NOMO-1 treated with dmso at 0.1 percent for 144 hours (cell line): ENCODE results near the gene BRI3.

Experiments used
- DNase-seq: peaks from one replicate; lab custom pipeline; 2025; ENCODE audit not compliant: unreplicated experiment; lab: John Stamatoyannopoulos, UW

The BRI3 gene

GRCh38 chr7:98280791-98281756 lies at the start of gene BRI3:
Gene BRI3, plus strand, starts transcription at chr7:98281686. Its CDS starts 110 bp downstream, at chr7:98281796.
- DNase-seq: peak; percentile 94

DNA sequence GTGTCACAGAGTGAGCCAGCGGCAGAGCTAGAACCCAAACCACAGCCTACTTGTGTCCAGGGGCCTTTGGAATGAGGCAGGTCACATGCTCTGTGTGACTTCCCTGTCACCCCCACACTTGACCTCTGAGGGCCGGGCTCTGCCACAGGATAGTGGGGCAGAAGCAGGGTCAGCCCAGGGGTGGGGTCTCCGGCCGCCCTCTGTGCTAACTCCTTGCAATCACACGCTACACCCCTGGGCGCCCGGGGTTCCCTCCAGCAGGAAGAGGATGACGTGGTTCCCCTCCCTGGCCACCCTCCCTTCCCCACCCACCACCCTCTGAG lies 49.3 kb upstream of the BRI3 start:
- DNase-seq: no peak

DNA sequence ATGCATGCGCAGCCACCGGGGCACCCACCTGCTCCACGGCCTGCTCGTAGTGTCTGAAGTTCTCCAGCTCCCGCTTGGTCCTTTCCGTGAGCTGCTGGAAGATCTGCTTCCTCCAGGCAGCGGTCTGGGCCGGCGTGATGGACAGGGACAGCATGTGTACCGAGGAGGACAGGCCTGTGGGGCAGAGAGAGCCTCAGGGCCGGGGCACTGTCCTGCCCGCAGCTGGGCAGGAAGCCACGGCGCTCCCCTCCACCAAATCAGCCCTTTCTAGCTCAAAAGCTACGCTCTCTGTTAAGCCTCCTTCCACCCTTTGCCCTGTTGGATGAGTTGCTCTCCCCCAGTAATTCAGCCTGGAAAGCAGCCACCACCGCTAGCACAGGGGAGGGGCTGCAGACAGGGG lies 48.7 kb upstream of the BRI3 start:
- no peak for DNase-seq

DNA sequence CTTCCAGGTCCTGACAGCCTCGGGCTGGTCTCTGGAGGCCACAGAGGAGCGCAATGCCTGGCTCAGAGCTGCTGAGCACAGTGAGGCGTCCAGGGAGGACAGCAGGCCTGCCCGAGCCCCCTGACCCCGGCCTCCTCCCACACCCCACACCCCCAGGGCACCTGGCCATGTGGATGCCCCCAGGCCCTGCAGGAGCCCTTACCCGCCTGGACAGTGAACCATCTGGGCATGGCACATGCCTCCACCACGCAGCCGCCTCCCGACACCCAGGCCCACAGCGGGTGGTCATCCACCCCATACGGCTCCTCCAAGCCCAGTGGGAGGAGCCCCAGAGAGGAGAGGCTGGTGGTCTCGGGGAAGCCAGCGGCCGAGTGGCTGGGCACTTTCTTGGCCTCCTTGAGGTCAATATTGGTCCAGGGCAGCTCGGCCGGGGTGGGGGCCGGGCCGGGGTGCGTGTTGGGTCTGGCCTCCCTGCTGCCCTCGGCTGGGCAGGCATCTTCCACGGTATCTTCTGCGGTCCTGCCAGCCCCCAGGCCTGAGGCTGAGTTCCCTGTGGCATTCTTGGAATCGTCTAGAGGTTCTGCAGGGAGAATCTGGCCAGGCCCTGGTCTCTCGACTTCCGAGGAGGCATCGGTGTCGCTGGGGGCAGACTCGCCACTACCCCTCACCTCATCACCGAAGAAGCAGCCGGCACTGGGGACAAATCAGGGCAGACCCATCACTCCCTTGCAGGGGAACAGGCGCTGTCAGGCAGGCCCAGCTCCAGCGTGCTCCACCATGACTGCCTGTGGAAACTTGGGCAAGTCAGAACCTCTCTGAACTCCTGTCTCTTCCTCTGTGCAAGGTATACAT lies 48.0 kb upstream of the BRI3 start:
- DNase-seq: no peak

- no peak for DNase-seq
These were observed 46.9 kb upstream of the BRI3 start for GRCh38 chr7:98234429-98235147.

GRCh38 chr7:98235901-98236300 lies 45.6 kb upstream of the BRI3 start:
- DNase-seq: no peak

DNA sequence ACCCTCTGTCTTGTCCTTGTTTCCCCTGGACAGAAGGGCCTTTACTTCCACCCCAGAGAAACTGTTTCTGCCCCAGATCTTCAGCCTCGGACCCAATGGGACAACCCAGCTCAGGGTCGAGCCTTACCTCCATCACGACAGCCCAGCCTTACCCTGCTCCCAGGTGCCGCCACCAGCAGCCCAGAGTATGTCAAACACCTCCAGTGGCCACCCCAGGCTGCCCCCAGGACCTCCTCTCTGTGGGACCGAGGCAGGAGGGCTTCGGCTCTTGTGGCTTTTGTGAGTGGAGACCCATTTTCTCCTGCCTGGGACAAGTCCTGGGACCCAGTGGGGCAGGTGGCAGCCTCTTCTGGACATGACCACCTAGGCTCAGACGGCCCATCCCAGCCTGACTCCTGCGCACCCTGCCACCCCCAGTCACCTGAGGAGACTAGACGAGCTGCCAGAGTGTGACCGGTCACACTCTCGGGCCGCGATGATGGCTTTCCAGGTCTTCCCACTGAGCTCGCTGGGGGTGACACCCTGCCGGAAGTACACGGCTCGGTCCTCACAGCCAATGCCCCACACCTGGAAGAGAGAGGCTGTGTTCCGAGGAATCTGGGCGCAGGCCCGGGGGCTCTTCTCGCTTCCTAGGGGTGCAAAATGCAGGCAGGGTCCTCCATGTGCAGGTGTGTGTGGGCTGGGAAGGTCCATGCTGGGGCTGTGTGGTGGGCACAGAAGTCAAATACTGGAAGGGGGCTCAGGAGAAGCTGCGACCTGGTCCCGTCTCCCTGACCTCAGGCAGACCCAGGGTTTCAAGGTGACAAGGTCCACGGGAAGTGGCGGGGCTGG lies 44.9 kb upstream of the BRI3 start:
- no peak for DNase-seq

GRCh38 chr7:98238076-98238475 lies 43.4 kb upstream of the BRI3 start:
- DNase-seq: no peak

- DNase-seq: no peak
These were observed 42.5 kb upstream of the BRI3 start for GRCh38 chr7:98238976-98239375.

DNA sequence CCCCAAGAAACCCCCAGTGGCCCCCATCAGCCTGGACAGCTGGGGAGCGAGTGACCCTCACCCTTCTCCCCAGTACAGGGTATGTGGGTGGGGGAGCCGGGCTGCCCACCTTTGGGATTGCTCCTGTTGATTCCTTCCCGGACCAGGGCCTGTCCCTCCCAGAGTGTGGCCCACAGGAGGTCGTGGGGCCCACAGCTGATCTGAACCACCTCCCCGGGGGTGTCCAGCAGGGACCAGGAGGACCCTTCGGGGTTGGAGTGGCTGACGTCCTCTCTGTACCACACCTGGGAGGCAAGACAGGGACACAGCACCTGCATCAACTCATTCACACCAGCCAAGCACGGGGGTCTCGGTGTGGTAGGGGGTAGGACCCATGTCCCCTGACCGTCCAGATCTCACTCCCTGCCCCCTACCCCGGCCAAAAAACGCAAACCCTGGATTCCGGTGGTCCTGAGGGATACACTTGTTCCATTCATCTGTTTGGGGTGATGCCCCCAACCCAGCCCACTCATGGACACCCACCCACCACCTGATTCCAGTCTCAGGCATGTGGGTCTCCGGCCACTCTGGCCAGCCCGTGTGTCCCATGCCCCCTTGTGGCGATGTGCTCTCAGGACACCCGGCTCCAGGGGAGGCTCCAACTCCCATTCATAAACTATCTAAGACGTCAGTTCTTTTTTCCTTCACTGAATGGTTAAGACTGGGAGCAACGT lies 40.4 kb upstream of the BRI3 start:
- no peak for DNase-seq

DNA sequence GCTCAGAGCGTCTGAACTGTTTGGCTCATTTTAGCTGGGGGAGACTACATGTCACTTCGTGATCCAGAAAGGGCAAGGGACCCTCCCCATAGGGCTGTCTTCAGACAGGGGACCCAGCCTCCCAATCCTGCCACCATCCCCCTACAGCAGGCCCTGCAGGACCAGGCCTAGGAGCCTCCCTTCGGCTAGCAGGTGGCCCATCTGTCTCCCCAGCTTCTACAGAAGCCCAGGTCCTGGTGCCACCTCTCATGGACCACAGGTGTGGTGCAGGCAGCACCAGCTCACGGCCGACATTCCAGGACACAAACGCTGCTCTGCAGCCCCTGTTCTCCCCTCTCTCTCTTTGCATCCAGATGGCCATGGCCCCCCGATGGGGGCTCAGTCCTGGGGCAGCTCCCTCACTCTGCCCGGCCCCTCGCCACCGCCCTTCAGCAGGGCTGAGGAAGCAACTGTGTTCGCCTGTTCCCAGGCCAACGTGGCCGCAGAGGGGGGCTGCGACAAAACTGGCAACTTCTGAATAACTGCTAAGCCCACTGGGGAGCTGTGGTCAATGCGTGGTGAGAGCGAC lies 39.7 kb upstream of the BRI3 start:
- DNase-seq: no peak

DNA sequence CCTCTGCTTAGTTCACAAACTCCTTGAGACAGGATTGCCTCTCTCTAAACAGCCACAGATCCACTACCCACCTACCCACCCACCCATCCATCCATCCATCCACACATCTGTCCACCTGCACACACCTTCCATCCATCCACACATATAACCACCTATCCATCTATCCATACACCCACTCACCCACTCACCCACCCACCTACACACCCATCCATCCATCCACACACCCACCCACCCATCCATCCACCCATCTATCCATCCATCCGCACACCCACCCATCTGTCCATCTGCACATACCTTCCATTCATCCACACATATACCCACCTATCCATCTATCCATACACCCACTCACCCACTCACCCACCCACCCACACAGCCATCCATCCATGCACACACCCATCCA lies 39.1 kb upstream of the BRI3 start:
- DNase-seq: no peak

GRCh38 chr7:98242934-98243333 lies 38.6 kb upstream of the BRI3 start:
- DNase-seq: no peak

GRCh38 chr7:98244871-98245270 lies 36.6 kb upstream of the BRI3 start:
- no peak for DNase-seq

- no peak for DNase-seq
These were observed 33.3 kb upstream of the BRI3 start for GRCh38 chr7:98248156-98248555.

DNA sequence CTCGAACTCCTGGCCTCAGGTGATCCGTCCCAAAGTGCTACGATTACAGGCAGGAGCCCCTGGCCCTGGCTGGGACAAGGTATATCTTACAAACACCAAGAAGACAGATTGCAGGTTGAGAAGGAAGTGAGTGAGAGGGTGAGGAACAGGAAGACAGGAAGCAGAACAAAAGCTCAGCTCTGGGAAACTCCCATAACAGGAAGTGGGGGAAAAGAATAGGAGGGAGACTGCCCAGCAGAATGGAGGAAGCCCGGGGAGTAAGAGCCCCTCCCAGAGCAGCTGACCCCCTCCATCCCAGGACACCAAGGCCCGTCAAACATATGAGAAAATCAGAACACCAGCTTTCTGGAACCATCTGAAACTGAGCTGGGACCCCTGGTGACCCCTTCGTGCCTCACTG lies 32.4 kb upstream of the BRI3 start:
- DNase-seq: no peak

DNA sequence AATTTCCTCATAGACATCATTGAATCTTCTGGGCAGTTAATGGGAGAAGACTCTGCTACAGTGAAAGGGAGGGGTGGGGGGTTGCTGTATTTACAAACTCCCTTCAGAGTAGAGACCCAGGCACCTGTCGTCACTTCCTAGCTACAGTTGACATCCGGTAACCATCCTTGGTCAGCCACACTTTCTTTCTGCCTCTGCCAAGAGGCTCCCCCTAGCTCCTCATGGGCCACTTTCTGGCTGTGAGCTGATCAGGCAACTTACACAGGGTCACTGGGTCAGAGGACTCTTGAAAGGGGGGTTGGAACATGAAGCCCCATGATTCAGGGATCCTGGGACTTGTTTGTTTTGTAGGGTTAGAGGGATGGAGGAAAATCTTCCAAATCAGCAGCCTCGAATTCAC lies 30.7 kb upstream of the BRI3 start:
- DNase-seq: no peak

GRCh38 chr7:98251231-98251600 lies 30.3 kb upstream of the BRI3 start:
- no peak for DNase-seq

DNA sequence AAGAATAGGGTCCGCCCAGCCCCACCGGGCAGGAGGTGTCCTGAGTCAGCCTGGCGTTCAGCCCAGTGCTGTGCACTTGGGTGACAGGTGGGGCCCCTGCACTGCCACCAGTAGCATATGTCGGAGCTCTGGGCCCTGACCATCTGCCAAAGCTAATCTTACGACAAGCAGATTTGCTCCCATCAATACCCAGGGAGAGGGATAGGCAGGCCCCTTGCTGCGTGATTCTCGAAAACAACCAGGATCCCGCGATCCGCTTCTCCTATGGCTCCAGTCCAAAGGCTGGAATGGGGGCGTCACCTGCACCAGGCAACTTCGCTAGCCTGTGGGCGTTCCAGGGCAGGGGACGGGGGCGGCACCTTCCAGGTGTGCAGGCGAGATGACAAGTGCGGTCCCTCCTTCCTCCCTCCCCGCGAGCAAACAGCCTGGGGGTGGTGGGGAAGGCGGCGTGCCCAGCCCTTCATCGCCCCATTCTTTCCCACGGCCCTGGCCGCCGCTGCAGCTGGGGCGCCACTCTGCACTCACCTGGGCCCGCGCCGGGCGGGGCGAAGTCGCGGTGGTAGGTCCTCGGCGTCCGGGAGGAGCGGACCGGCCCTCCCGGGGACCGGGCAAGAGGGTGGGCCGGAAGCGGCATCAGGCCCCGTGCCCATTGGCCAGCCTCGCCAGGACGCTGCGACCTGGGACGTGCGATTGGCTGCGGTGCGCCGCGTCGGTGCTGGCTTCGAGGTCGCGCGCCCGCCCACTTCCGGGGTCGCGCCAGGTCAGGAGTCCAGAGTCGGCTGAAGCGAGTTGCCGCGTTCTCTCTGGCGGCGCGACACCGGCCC lies 29.7 kb upstream of the BRI3 start, which contains the start of gene TECPR1:
Gene TECPR1, minus strand, starts transcription at position 632 of the 824 bp plus-strand sequence. CDS start 6,086 bp downstream, outside the sequence.
- peak; percentile 95 for DNase-seq
